Measurements from ENCODE around the gene HSPBP1. TPM values are rescaled to one million over a fixed set of nuclear protein-coding genes. Genes with fewer than 3 reads are reported as not detected.

Gene HSPBP1
- polyA plus RNA-seq, 3 donors: 12.3 to 17.0 (median 15.3) TPM

DNA sequence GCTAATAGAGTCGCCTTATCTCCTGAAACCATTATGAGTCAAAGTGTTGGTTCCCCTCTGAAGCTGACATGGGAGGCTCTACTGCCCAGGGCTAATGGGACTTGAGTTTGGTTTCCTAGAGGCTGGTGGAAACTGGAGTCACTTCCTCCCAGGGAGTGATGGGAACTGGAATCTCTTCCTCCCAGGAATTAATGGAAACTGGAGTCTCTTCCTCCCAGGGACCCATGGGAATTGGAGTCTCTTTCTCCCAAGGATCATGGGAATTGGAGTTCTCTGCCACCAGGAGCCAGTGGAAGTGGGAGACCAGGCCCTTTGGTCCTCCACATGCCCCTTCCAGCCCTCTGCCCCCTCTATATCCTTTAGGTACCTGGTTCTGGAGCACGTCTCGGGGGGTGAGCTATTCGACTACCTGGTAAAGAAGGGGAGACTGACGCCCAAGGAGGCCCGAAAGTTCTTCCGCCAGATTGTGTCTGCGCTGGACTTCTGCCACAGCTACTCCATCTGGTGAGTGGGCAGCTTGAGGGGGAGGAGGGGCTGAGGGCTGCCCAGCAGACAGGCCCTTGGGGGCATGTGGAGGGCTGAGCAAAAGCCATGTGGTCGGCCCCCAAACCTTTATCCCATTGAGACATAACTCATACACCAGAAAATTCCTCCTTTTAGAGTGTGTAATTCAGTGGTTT, 9.3 kb upstream of the HSPBP1 start:
- Mint-ChIP-seq H3K4me3 (no peak overlapping the region), H3K36me3 (no peaks in the 10 kb centered on the region), H3K27me3 (ENCODE audit: low read depth in 3 of 3) (peaks cover 10 to 13% (median 13%) of the 10 kb centered on the region in 3 donors), H3K9me3 (peaks cover 0 to 2% (median 0%) of the 10 kb centered on the region in 7 donors), H3K4me1 (no peaks in the 10 kb centered on the region), H3K27ac (no peak overlapping the region)
- H2AFZ ChIP-seq (ENCODE audit: insufficient read depth, low read depth, low read length, poor library complexity, severe bottlenecking): no peak overlapping the region
- TF ChIP-seq, protein P1, sequence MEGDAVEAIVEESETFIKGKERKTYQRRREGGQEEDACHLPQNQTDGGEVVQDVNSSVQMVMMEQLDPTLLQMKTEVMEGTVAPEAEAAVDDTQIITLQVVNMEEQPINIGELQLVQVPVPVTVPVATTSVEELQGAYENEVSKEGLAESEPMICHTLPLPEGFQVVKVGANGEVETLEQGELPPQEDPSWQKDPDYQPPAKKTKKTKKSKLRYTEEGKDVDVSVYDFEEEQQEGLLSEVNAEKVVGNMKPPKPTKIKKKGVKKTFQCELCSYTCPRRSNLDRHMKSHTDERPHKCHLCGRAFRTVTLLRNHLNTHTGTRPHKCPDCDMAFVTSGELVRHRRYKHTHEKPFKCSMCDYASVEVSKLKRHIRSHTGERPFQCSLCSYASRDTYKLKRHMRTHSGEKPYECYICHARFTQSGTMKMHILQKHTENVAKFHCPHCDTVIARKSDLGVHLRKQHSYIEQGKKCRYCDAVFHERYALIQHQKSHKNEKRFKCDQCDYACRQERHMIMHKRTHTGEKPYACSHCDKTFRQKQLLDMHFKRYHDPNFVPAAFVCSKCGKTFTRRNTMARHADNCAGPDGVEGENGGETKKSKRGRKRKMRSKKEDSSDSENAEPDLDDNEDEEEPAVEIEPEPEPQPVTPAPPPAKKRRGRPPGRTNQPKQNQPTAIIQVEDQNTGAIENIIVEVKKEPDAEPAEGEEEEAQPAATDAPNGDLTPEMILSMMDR (IDR thresholded peaks at IDR 0.05): no peak
- H3K9me3 ChIP-seq (replicated peaks in 1 of 2; ENCODE audit: control insufficient read depth in 1 of 2, insufficient read depth in 1 of 2, low read length in 2 of 2): no peaks in the 10 kb centered on the region
- H3K36me3 ChIP-seq (replicated peaks in 1 of 2; ENCODE audit: control insufficient read depth in 1 of 2, insufficient read depth in 2 of 2, low read length in 2 of 2): no peaks in the 10 kb centered on the region
- H3K9ac ChIP-seq (ENCODE audit: insufficient read depth, low read length, poor library complexity, severe bottlenecking): no peak overlapping the region
- 100% methylated on average over 2 of the region's 9 CpGs for WGBS (ENCODE audit: insufficient coverage)
- H4K20me1 ChIP-seq (ENCODE audit: insufficient read depth, low read length): no peaks in the 10 kb centered on the region
- DNase-seq: no peak
- no peaks in the 10 kb centered on the region for H3K27me3 ChIP-seq (ENCODE audit: control insufficient read depth in 2 of 2, insufficient read depth in 2 of 2, low read length in 2 of 2)
- H3K79me2 ChIP-seq (ENCODE audit: insufficient read depth, low read length): no peaks in the 10 kb centered on the region
- H3K4me3 ChIP-seq (replicated peaks in 1 of 3; ENCODE audit: low read depth in 2 of 3, low read length in 3 of 3): no peak overlapping the region
- intact Hi-C loops (cut with micrococcal nuclease): loop anchor here in 1 of 2 donors (5.0 kb wide), 1 partner anchor 37 kb away; no protein-coding TSS in a partner anchor
- H3K27ac ChIP-seq (ENCODE audit: low read depth in 1 of 2, low read length in 2 of 2): no peak overlapping the region
- no peak overlapping the region for H3K4me2 ChIP-seq (replicated peaks; ENCODE audit: extremely low read depth, low read length, poor library complexity, severe bottlenecking)
- H3K4me1 ChIP-seq (ENCODE audit: control insufficient read depth in 1 of 2, insufficient read depth in 2 of 2, low read length in 2 of 2): no peaks in the 10 kb centered on the region

DNA sequence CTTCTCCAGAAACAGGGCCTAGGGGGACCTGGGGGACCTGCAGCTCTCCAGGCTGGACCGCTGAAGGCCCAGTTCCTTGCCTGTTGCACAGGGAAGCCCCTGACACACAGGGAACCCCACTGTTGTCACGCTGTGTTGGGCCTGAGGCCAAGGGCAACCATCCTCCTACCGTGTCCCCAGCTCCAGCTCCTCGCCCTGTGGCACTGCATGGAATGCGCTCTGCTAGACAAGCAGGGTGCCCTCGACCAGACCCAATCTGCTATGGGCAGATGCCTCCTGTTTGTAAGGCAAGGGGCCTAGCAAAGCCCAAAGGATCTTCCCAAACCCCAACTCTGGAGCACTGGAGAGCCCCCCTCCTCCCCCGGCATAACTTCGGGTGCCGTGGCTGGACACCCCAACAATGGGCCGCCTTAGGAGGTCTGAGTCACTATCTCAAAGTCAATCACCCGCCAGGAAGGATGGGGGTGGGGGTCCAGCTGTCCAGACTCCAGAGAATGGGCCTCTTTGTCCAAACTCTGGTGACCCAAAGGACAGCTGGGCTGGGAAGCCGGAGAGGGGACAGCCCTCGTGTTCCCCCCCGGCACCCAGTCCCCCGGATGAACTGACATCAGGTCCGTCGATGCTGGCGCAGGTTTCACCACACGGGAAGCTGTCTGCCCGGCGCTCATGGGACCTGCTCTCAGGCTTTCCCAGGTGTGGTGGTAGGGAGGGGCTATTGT, 7.6 kb upstream of the HSPBP1 start:
- Mint-ChIP-seq H3K27me3 (ENCODE audit: low read depth in 3 of 3) (peaks cover 16 to 25% (median 19%) of the 10 kb centered on the region in 3 donors), H3K36me3 (no peaks in the 10 kb centered on the region), H3K9me3 (peaks cover 0 to 5% (median 0%) of the 10 kb centered on the region in 7 donors), H3K4me1 (no peaks in the 10 kb centered on the region), H3K4me3 (no peak overlapping the region), H3K27ac (no peak overlapping the region)
- no peak overlapping the region for H3K4me3 ChIP-seq (replicated peaks in 1 of 3; ENCODE audit: low read depth in 2 of 3, low read length in 3 of 3)
- H3K4me1 ChIP-seq (ENCODE audit: control insufficient read depth in 1 of 2, insufficient read depth in 2 of 2, low read length in 2 of 2): no peaks in the 10 kb centered on the region
- H3K27ac ChIP-seq (ENCODE audit: low read depth in 1 of 2, low read length in 2 of 2): no peak overlapping the region
- H3K79me2 ChIP-seq (ENCODE audit: insufficient read depth, low read length): no peaks in the 10 kb centered on the region
- H3K9ac ChIP-seq (ENCODE audit: insufficient read depth, low read length, poor library complexity, severe bottlenecking): no peak overlapping the region
- no peaks in the 10 kb centered on the region for H3K36me3 ChIP-seq (replicated peaks in 1 of 2; ENCODE audit: control insufficient read depth in 1 of 2, insufficient read depth in 2 of 2, low read length in 2 of 2)
- intact Hi-C loops (cut with micrococcal nuclease): loop anchor here in 1 of 2 donors (5.0 kb wide), 1 partner anchor 35 kb away; no protein-coding TSS in a partner anchor
- no peak for DNase-seq
- no peaks in the 10 kb centered on the region for H3K9me3 ChIP-seq (replicated peaks in 1 of 2; ENCODE audit: control insufficient read depth in 1 of 2, insufficient read depth in 1 of 2, low read length in 2 of 2)
- no peaks in the 10 kb centered on the region for H4K20me1 ChIP-seq (ENCODE audit: insufficient read depth, low read length)
- H2AFZ ChIP-seq (ENCODE audit: insufficient read depth, low read depth, low read length, poor library complexity, severe bottlenecking): no peak overlapping the region
- 95% methylated on average over 18 of the region's 21 CpGs for WGBS (ENCODE audit: insufficient coverage)
- no peak overlapping the region for H3K4me2 ChIP-seq (replicated peaks; ENCODE audit: extremely low read depth, low read length, poor library complexity, severe bottlenecking)
- peaks cover 0 to 8% of the 10 kb centered on the region in 2 donors for H3K27me3 ChIP-seq (ENCODE audit: control insufficient read depth in 2 of 2, insufficient read depth in 2 of 2, low read length in 2 of 2)
- TF ChIP-seq, protein P1 (IDR thresholded peaks at IDR 0.05): no peak
